RCC 7860 (cell line): ENCODE data around the gene CD248.
"Not testable (repeated sequence)": the region's sequence is repeated elsewhere in the genome, so short reads cannot be mapped to it uniquely, and the experiment has no call there.

ENCODE experiments used
- DNase-seq: peaks from one replicate; pipeline ENCODE4 v3.0.0-alpha.2; 2015; ENCODE audit warnings: low spot score
- FAIRE-seq: peaks from 2 replicates; lab custom pipeline; 2012; peaks lifted over from hg19 to GRCh38; lab: Jason Lieb, UNC

Gene CD248

DNA sequence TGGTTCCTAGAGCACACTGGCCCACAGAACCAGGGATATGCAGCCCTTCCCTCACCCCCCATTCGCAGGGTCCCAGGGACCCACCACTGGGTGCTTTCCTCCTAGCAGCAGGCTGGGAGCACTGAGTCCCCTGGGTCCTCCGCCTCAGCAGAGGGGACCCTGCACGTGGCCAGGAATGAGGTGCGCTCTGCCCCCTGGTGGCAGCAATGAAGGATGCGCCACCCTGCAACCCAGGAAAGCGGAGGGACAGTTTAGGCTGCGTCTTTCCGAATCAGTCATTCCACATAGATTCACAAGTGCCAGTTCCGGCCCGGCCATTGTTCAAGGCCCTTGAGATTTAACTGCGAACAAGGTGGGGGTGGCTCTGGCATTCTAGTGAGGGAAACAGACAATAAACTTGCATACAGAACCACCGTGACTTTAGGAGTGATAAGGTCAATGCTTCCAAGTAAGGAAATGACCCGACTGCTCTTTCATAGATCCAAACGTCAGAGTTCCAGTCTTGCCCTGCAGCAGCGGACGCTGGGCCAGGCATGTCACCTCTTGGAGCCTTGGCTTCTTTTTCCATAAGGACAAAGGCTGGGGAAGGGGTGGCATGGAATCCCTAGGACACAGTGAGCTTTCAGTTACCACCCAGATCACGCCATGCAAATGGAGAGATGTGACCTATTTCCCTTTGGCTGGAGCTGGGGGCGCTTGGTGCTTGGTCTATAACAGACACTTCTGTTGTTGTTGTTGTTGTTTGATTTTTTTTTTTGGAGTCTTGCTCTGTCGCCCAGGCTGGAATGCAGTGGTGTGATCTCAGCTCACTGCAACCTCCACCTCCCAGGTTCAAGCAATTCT is 11.7 kb upstream of the CD248 start:
- FAIRE-seq, result no peak

DNA sequence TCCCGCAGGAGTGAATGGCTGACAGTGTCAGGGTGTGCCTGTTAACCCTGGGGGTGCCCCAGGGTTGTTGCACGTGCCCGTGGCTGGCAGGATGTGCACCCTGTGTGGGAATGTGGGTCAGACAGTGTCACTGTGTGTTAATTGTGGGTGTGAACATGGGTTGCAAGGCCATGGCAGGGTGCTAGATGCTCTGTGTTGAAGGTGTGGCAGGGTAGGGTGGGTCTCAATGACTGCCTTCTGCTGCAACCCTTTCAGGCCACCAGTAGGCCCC is 11.1 kb upstream of the CD248 start:
- DNase-seq (no peak), FAIRE-seq (no peak)

More for the DNA sequence above, 11.7 kb upstream of the CD248 start:
- DNase-seq, result peak; percentile 43

DNA sequence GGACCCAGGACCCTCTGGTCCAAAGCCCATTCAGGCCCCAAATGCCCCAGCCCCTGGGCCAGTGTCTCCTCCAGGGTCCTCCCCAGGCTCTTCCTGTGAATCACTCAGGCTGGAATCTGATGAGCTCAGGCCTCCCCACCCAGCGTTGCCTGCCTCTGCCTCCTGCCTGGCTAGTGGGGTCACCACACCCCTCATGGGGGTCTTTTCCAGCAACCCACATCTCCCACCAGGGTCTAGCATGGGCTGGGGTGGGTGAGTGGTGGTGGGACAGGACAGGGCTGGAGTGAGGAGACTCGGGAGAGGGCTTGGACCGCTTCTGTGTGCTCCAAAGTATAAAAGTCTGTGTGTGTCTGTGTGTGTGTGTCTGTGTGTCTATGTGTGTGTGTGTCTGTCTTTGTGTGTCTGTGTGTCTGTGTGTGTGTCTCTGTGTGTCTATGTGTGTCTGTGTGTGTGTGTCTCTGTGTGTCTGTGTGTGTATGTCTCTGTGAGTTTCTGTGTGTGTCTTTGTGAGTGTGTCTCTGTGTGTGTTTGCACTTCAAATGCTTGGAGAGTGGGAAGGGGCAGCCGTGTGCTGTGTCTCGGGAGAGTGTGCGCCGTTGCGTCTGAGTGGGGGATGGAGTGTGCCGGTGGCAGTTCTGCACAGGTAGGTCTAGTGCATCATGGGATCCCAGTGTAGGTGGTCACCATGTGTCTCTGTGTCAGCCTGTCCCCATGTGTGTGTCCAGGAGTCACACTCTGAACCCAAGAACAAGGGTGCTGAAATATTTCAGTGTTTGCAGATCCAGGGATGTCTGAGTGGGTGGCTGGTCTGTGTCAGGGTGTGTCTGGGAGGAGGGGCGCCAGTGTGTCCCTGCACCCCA is 10.6 kb upstream of the CD248 start:
- DNase-seq, result peak; percentile 10
- FAIRE-seq, result no peak

DNA sequence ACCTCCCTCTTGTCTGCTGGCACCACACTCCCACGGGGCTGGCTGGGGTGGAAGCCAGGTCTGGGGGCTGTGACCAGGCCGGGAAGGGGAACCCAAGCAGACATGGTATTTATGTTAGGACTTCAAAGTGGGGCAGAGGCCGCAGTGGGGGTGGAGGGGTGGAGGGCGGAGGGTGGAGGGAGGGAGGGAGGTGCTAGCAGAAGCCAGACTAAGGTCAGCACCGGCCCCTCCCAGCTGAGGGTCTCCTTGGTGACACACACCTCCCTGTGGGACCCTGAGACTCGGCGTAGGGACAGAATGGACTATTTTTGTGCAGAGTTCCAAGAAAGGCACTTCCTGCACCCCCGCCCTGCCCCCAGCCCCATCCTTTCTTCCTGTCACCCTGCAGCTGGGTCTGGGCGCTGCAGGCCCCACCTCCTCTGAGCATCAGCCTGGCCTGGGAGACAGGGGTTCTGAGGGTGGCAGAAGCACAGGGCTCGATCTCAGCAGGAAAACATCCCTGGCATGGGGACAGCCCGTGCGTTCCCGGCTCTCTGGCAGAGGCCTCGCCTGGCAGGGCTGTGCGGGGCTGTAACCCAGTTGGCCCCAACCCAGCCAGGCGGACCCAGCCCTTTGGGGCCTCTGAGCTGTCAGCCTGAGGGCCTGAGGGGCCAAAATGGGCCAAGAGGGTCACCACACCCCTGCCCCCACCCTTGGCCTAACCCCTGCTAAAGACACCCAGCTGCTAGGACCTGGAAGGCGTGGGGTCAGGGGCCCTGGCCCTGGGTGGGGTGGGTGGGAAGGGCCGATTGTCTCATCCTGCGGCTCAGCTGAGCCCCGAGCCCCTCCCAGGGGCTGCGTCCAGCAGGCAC is 9.6 kb upstream of the CD248 start:
- DNase-seq, result peak; percentile 14

DNA sequence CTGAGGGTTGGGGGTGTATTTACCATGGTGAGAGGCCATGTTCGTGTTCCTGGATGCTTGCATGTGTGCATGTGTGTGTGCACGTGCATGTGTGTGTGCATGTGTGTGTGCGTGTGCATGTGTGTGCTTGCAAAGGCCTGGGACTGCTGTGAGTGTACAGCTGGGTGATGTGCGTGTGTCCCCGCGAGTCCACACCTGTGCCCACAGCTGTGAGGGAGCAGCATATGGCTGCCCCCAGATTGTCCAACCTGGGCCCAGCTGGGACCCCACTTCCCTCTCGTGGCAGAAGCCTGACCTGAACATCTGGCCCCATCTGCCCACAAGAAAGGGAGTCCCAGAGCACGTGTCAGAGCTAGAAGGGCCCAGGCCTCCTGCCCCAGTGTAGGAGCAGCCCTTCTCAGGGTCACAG is 8.4 kb upstream of the CD248 start:
- no peak for DNase-seq
- no peak for FAIRE-seq

More for the DNA sequence above, 9.6 kb upstream of the CD248 start:
- FAIRE-seq, result no peak

DNA sequence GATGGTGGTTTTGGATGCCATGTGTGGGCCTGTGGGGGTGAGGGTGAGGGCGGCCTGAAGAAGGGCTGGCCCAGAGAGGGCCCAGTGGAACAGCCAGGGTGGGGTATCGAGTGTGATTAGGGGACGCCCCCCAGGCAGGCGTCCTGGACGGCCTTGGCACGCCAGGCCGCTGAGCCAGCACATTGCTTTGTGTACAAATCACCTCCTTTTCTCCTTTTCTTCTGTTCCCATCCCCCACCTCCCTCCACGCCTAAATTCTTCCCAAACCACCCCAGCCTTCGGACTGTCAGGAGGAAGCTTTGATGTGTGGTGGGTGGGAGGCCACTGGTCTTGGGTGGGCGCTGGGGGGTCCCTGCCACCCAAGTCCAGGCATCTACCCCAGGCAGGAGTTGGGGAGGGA is 7.8 kb upstream of the CD248 start:
- no peak for FAIRE-seq
- no peak for DNase-seq

DNA sequence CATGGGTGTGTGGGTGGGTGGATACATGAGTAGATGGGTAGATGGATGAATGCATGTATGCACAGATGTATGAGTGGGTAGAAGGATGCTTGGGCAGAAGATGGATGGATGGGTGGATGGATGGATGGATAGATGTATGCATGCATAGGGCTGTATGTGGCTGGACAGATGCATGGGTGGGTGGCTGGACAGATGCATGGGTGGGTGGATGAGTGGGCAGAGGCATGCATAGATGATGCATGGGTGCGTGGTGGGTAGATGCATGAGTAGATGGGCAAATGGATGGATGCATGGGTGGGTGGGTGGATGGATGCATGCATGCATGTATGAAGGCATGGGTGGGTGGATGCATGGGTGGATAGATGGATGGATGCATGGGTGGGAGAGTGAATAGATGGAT is 6.8 kb upstream of the CD248 start:
- FAIRE-seq, result no peak
- no peak for DNase-seq

DNA sequence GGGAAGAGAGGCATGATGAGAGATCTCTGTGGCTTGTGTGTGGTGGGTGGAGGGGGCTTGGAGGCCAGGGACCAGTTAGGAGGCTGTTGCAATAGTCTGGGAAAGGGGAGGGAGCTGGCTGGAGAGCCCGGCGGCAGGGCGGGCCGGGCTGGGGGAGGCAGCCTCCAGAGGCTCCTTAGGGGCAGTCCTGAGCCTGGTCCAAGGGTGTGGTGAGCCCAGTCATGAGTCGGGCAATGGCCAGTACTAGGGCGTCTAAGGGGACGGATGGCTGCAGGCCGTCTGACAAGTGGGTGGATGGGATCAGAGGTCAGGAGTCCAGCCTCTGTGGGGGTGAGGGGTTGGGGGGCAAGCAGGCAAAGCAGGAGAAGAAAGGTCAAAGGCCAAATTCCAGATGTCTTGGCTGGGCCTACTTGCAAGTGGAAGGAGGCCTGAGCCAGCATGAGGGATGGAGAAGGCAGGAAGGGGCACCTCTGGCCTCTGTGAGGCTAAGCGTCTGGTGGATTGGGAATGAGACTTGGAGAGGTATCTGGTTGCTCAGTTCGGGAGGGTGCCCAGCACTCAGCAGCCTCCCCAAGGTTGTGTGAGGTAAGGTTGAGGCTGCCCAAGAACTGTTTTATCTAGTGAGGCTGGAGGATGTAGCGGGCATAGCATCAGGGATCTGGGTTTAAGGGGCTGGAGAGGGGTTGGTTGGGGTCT is 6.0 kb upstream of the CD248 start:
- no peak for FAIRE-seq

DNA sequence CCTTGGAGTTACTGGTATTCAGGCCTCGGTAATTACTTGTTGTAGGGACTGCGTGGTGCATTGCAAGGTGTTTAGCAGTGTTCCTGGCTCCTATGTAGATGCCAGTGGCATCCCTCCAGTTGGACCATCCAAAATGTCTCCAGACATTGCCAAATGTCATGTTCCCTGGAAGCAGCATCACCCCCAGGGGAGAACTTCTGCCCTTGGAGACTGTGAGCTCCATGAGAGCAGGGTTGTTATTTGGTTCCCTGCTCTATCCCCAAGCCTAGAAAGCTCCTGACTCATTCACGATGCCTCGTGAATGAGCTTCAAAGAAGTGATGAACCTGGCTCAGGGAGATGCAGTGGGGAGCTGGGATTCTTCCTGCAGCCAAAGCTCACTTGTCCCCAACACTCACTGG is 4.8 kb upstream of the CD248 start:
- DNase-seq (no peak), FAIRE-seq (no peak)

More for the DNA sequence above, 6.0 kb upstream of the CD248 start:
- no peak for DNase-seq

DNA sequence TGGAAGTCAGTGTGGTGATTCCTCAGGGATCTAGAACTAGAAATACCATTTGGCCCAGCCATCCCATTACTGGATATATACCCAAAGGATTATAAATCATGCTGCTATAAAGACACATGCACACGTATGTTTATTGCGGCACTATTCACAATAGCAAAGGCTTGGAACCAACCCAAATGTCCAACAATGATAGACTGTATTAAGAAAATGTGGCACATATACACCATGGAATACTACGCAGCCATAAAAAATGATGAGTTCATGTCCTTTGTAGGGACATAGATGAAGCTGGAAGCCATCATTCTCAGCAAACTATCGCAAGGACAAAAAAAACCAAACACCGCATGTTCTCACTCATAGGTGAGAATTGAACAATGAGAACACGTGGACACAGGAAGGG is 3.9 kb upstream of the CD248 start:
- DNase-seq, FAIRE-seq: not testable (repeated sequence)

DNA sequence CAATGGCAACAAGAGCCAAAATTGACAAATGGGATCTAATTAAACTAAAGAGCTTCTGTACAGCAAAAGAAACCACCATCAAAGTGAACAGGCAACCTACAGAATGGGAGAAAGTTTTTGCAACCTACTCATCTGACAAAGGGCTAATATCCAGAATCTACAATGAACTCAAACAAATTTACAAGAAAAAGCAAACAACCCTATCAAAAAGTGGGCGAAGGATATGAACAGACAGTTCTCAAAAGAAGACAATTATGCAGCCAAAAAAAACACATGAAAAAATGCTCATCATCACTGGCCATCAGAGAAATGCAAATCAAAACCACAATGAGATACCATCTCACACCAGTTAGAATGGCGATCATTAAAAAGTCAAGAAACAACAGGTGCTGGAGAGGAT is 3.4 kb upstream of the CD248 start:
- not testable (repeated sequence) for FAIRE-seq, DNase-seq

DNA sequence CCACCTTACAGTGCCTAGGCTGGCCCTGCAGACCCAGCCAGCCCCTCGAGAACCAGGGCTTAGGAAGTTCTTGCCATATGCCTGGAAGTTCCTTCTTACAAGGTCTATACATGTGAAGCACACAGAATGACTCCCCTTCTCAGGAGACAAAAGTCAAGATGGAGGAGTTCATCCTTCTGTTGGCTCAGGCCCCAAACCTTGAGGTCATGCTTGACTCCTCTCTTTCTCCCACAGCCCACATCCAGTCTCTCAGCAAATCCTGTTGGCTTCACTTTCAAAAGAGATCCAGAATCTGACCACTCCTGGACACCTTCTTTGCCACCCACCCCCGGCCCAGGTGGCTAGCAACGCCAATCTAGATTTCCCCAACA is 1.7 kb upstream of the CD248 start:
- FAIRE-seq (no peak), DNase-seq (no peak)

DNA sequence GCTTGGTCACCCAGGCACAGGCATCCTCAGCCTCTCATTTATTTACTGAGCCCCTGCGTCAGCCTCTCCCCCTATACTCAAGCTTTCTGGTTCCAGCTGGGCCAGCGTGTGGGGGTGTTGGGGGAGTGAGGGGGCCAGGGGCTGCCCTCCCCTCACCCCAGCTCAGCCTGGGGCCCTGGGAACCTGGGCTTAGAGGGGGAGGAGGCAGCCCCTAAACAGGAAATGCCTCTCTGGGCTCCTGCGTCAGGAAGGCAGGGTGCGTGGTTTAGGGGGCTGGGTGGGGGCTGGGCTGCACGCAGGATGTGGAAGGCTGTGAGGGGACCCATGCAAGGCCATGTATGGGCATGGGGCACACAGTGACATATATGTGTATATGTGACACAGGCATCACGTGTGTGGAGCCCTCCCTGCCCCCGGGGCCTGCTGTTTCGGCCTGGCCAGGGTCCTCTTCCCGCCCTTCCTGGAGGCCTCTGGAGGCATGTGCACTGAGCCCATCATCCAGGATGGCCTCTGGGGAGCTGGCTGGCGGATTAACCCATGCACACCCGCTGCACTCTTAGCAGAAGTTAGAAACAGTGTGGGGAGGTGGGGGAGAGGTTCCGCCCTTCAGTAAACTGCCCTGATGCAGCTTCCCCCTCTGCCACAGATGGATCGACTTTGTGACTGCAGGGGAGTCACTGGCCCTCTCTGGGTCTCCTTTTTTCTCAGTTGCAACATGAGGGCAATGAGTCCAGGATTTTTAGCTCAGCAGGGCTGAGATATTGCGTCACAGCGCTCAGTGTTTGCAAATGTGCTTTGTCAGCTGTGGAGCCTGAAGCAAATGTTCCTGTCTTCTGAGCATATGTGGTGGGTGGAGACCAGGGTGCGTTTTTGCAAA is 1.1 kb upstream of the CD248 start:
- no peak for FAIRE-seq
- DNase-seq, result no peak

DNA sequence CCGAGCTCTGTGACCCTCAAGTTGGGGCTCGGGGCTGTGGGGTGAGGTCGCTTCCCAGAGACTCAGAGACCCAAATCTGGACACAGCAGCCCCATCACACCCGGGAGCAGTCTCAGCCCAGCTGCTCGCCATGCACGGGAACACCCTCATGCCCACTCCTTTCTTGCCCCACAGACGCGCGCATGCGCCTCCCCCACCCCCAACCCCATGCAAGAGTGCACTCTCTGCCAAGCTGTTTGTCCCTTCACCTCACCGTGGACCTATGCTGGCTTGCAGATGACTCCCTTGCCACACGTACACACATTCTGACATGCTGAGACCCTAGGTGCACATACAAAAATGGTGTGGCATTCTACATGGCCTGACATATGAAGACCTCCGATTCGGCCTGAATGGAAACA is 478 bp upstream of the CD248 start:
- FAIRE-seq (no peak), DNase-seq (no peak)

DNA sequence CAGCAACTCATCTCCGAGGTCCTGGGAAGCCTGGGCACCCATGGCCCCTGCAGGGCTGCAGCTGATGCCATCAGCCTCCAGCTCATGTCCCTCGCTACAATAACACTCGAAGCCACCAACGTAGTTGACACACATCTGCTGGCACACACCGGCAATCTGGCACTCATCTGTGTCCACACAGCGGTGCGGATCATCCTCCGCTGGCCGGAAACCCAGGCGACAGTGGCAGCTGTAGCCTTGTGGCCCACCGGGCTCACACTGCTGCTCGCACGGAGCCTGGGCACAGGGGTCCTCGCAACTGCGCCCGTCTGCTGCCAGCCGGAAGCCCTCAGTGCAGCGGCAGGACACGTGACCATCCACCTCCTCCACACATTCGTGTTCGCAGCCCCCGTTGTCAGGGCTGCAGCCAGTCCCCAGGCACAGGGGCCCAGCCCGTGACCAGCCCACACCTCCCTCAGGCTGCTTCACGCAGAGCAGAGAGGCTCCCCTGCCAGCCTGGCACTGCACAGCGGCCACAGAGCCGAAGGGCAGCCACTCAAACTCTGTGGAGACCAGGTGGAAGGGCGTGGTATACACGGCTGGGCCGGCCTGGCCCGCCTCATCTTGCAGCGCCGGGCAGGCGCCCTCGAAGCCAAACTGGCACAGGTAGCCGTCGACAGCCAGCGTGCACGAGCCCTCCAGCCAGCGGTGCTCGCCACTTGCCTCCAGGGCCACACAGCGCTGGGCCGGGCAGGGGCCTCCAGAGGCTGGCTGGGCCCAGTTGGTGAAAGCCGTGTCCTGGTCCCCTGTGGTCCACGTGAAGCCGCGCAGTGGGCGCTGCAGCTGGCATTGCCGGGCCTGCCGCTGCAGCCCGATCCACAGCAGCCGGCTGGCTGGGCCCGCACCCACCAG is 678 bp downstream of the CD248 start:
- DNase-seq (no peak), FAIRE-seq (no peak)

DNA sequence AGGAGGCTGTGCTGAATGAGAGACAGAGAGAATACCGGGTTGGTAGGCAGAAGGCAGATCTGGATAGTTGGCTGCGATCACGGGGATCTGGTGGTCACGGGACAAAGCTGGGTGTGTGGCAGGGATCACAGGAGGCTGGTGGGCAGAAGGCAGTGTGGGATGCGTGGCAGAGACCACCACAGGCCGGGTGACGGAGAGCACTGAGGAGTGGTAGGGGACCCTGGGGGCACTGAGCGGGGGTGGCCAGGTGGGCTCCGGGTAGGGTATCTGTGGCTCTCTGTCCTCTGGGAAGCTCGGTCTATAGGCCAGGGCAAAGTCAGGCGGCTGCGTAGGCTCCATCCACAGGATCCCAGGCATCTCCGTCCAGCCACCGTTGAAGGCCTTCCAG is 1.4 kb downstream of the CD248 start:
- no peak for DNase-seq
- no peak for FAIRE-seq

DNA sequence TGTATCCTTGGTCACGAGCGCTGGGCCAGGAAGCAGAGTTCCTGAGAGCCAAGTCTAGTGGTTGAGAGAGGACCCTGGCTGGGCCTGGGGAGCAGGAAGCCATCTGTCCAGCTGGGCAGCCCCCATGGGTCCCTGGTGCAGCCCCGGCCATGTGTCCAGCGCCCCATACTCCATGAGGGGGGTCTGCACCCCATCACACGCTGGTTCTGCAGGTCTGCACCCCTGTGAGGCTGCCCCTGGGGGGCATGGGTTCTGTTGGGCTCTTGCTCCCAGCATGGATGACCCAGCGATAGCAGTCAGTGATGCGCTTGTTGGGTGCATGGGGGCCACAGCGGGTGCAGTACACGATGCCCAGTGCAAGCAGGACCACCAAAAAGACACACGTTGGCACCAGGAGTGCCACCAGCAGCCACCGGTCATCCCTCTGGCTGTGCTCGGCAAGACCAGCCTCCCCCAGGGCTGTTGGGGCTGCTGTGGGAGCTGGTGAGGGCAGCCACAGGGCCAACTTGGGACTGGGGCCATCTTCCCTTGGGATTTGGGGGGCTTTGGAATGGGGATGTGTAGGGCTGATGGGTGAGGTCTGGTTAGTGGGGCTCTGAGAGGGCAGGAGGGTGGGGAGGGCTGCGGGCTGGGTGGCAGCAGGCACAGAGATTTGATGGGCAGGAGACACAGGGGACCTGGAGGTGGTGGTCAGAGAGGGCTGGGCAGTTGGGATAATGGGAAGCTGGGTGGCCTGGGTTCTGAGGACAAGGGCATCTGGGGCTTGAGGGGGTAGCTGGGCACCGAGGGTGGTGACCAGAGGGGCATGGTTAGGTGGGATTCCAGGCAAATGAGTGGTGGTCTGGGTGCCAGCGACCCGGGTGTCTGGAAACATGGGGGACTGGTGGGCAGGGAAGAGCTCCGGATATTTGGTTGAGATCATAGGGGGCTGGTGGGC is 2.0 kb downstream of the CD248 start:
- no peak for DNase-seq
- no peak for FAIRE-seq

DNA sequence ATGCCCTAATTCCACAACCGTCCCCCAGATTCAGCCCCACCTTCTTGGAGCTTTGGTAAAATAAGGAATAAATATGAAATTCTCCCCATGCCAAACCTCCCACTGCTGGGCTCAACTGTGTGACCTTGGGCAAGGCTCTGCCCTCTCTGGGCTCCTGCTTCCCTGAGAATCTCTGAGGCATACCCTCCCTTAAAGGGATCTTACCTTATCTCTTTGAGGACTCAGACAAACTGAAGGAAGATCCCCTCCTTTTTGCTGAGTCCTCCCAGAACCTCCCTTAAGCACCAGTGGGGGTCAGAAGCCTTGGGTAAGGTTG is 2.7 kb downstream of the CD248 start:
- FAIRE-seq (no peak), DNase-seq (no peak)
